HUES64 (cell line): Measurements from ENCODE around the gene IRF2BP2.

Experiments
- H3K27ac ChIP-seq: 2 replicates; pipeline ENCODE4 v1.7.0; 2013; ENCODE audit warnings: low read depth, low read length, inconsistent platforms
- H3K27me3 ChIP-seq: 2 replicates; pipeline ENCODE4 v1.6.1; 2013; ENCODE audit warnings: mild to moderate bottlenecking, low read length; ENCODE audit not compliant: insufficient read depth
- H3K36me3 ChIP-seq: 2 replicates; pipeline ENCODE4 v1.6.1; 2013; ENCODE audit warnings: mild to moderate bottlenecking, low read length; ENCODE audit not compliant: insufficient read depth
- H3K4me1 ChIP-seq: 2 replicates; pipeline ENCODE4 v1.6.1; 2013; ENCODE audit warnings: mild to moderate bottlenecking, low read length, moderate library complexity; ENCODE audit not compliant: insufficient read depth
- H3K4me3 ChIP-seq: 2 replicates; pipeline ENCODE4 v1.5.1; 2013; ENCODE audit warnings: mild to moderate bottlenecking, low read length, moderate library complexity
- H3K9ac ChIP-seq: 2 replicates; pipeline ENCODE4 v1.6.1; 2013; ENCODE audit warnings: mild to moderate bottlenecking, low read depth, low read length
- H3K9me3 ChIP-seq: 2 replicates; pipeline ENCODE4 v1.6.1; 2013; ENCODE audit warnings: low read depth, low read length; ENCODE audit not compliant: insufficient read depth
- WGBS: fragments of 150-250, 120-280 bp; methylation state at CpG from one replicate; pipeline ENCODE4 v1.1.7; 2013; ENCODE audit warnings: missing lambda C conversion rate; 5-methylcytosine and 5-hydroxymethylcytosine counted together

The IRF2BP2 gene

DNA sequence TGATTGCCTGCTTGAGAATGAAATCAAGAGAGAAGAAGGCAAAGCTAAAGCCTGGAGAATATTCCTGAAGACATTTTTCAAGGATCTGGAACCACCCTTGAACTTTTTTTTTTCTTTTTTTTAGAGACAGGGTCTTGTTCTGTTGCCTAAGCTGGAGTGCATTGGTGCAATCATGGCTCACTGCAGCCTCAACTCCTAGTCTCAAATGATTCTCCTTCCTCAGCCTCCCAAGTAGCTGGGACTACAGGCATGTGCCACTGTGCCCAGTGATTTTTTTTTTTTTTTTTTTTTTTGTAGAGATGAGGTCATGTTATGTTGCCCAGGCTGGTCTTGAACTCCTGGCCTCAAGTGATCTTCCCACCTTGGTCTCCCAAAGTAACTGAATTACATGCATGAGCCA lies 22.2 kb upstream of the IRF2BP2 start:
- Histone ChIP-seq H3K36me3 (no peaks in the 10 kb centered on the region), H3K9ac (no peak overlapping the region), H3K27me3 (no peaks in the 10 kb centered on the region), H3K4me3 (no peak overlapping the region), H3K9me3 (no peaks in the 10 kb centered on the region), H3K4me1 (peaks cover 12% of the 10 kb centered on the region; the same call in 1 of the 2 replicates), H3K27ac (no peak overlapping the region)

DNA sequence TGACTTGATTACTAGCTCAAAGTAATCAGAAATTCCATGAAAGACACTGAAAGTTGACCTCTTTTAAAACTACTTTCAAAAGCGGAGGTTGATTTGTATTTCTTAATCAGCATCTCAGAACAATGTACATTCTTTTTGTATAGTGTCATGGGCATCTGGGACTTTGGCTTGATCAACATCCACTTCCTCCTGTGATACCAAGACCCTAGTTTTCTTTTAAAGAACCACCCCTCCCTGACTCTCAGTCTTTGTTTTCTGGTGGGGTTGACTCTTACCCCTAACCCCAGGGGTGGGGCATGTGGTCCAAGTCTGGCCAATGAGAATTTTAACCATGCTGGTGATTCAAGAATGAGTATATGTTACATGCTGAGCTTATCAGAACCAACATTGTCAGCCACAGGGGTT lies 21.7 kb upstream of the IRF2BP2 start:
- H3K4me3 ChIP-seq = no peak overlapping the region
- H3K27me3 ChIP-seq = no peaks in the 10 kb centered on the region
- no peaks in the 10 kb centered on the region for H3K36me3 ChIP-seq
- H3K4me1 ChIP-seq = peaks cover 12% of the 10 kb centered on the region; the same call in 1 of the 2 replicates
- H3K9ac ChIP-seq = no peak overlapping the region
- H3K27ac ChIP-seq = no peak overlapping the region
- 100% methylated on average over 1 of the region's 1 CpG for WGBS
- H3K9me3 ChIP-seq = no peaks in the 10 kb centered on the region

DNA sequence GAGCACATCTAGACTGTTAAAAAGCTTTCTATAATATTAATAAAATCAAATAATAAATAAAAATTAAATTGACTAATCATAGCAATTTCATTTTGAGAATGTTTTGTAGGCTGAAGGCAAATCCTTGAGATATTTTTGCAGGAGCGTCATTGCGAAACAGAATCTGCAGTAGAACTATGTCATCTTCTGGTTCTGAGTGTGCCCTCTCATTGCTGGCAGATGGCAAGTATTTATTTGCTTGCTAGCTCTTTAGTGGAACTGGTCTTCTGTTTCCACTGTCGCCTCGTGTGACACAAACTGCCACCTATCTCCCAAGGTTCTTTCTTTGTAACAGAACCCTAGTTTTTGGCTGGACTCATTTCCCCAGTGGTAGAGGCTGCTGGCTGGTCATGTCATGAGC lies 19.0 kb upstream of the IRF2BP2 start:
- no peaks in the 10 kb centered on the region for H3K27me3 ChIP-seq
- no peaks in the 10 kb centered on the region for H3K9me3 ChIP-seq
- no peak overlapping the region for H3K4me3 ChIP-seq
- H3K9ac ChIP-seq = no peak overlapping the region
- H3K4me1 ChIP-seq = peaks cover 15% of the 10 kb centered on the region; the same call in 1 of the 2 replicates
- H3K36me3 ChIP-seq = no peaks in the 10 kb centered on the region
- no peak overlapping the region for H3K27ac ChIP-seq
- WGBS = 94% methylated on average over 4 of the region's 4 CpGs

DNA sequence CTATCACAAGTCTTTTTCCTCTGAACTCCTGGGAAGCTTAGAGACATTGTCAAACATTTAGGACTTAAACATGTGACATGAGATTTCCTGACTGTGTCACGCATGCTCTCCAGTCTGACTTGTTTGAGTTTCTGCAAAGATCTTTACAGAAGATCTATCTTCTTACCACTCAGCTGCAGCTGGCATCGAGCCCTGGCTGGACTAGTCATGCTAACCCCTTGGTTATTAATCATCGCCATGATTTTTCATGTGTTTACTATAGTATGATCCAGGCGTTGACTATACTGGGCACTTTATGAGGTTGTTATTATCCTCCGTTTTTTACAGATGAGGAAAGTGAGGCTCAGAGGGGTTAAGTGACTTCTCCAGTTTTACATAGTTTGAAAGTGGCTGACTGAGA lies 18.1 kb upstream of the IRF2BP2 start:
- H3K4me1 ChIP-seq = peaks cover 15% of the 10 kb centered on the region; the same call in 1 of the 2 replicates
- no peak overlapping the region for H3K4me3 ChIP-seq
- no peaks in the 10 kb centered on the region for H3K36me3 ChIP-seq
- H3K27me3 ChIP-seq = no peaks in the 10 kb centered on the region
- 98% methylated on average over 5 of the region's 5 CpGs for WGBS
- no peak overlapping the region for H3K27ac ChIP-seq
- no peaks in the 10 kb centered on the region for H3K9me3 ChIP-seq
- H3K9ac ChIP-seq = no peak overlapping the region

DNA sequence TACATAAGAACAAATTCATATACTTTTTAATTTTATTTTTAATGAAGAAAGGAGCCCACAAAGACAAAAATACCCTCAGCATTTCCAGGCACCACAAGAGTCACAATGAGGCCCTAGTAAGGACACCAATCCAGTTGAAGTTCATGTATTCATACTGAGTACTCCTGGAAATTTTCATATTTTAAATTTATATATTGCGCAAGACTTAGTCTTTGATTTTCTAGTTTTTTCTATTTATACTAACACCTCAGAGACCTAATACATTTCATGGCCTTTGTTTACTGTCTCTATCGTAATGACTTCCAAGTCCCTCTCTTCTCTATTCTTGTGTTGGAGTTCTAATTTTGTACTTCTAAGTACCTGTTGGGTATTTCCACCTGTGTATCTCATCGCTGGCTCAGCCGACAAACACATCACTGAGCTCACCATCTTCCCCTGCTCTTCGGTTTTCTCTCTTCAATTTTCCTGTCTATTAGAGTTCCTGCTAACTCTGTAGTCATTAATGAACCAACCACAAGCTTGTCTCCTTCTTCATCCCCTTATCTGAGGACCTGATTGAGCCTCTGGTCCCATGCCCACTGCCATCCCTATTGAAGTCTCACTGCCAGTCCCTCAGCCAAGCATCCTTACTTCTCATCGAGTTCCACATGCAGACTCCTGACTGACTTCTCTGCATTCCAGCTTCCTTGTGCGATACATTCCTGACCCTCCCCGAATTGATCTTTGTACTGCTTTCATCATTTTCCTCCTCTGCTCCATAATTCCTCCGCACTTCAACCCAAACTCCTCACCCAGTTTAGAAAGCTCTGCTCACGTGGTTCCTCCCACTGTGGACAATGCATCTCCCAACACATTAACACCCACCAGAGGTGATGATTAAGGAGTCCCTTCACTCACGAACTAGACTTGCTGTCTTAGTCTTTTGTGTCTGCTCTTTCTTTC lies 17.3 kb upstream of the IRF2BP2 start:
- WGBS = 81% methylated on average over 9 of the region's 11 CpGs
- no peak overlapping the region for H3K9ac ChIP-seq

DNA sequence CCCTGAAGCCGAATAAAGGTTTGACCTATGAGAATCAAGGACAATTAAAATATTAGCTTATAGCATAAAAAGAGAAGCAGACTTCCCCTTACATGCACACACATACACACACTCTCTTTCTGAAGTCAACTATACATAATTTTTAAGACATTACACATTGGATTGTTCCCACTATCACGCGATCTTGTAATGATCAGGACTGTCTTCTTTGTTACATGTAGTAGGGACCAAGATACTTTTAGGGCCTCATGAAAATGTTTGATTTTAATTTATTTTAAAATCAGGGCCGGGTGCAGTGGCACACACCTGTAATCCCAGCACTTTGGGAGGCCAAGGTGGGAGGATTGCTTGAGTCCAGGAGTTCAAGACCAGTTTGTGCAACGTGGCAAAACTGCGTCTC lies 16.4 kb upstream of the IRF2BP2 start:
- no peak overlapping the region for H3K27ac ChIP-seq

More for the DNA sequence above, 17.3 kb upstream of the IRF2BP2 start:
- peaks cover 13% of the 10 kb centered on the region; the same call in 1 of the 2 replicates for H3K4me1 ChIP-seq
- H3K27me3 ChIP-seq = no peaks in the 10 kb centered on the region
- no peak overlapping the region for H3K4me3 ChIP-seq
- no peak overlapping the region for H3K27ac ChIP-seq
- H3K36me3 ChIP-seq = no peaks in the 10 kb centered on the region
- H3K9me3 ChIP-seq = no peaks in the 10 kb centered on the region

DNA sequence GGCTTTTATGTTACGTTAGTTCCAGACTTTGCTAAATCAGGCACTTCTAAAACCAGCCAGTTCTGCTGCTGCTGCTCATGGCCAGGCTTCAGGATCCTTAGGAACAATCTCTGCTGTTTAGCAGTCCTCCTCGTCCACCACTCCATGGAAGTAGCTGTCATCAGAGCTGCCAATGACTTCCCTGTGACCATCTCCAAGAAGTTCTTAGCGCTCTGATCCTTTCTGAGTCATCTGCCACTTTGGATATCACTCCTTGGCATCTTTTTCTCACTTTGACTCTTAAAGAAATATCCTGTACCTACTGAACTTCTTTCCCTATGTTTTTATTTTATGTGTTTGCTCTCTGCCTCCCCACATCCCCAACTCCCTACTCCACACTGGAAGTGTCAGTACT lies 14.7 kb upstream of the IRF2BP2 start:
- Histone ChIP-seq H3K27me3 (no peaks in the 10 kb centered on the region), H3K27ac (no peak overlapping the region), H3K9ac (no peak overlapping the region), H3K4me1 (peaks cover 11% of the 10 kb centered on the region; the same call in 1 of the 2 replicates), H3K9me3 (no peaks in the 10 kb centered on the region), H3K4me3 (no peak overlapping the region), H3K36me3 (no peaks in the 10 kb centered on the region)
- 82% methylated on average over 3 of the region's 3 CpGs for WGBS

More for the DNA sequence above, 16.4 kb upstream of the IRF2BP2 start:
- Histone ChIP-seq H3K4me1 (0 out of 2 replicates have a peak, but pooled peaks cover 5% of the 10 kb centered on the region), H3K36me3 (no peaks in the 10 kb centered on the region), H3K27me3 (no peaks in the 10 kb centered on the region), H3K9me3 (no peaks in the 10 kb centered on the region), H3K4me3 (no peak overlapping the region), H3K9ac (no peak overlapping the region)
- WGBS = 96% methylated on average over 5 of the region's 6 CpGs

DNA sequence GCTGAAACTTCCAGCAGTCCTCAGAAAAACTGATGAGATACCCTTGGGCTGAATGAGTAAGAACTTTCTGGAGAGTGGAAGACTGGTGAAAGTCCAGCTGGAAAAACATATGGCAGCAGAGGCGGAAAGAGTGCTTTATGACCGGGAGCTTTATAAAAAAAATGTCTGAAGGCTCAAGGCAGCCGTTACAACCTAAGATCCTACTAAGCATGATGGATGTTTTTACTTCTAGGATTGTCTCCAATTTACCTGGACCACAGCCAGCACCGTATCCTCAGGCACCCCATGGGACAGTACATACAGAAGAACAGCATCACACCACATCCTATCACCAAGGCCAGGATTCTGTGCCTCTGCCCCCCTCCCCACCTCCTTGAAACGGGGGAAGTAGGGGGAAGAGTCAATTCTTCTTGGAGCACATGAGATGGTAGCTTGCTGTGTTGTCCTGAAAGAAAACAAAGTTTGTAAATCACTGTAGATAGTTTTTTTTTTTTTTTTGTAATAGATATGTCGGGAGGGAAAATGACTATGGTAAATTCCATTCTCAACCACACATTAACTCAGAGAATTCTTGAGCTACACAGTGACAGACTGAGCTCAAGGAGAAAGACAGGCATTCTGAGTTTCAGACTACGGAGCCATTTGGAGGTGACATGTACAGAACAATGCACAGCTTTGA lies 11.8 kb upstream of the IRF2BP2 start:
- Histone ChIP-seq H3K4me3 (no peak overlapping the region), H3K9ac (no peak overlapping the region), H3K27me3 (no peaks in the 10 kb centered on the region), H3K27ac (no peak overlapping the region), H3K9me3 (no peaks in the 10 kb centered on the region), H3K4me1 (peaks cover 40% of the 10 kb centered on the region), H3K36me3 (no peaks in the 10 kb centered on the region)
- 88% methylated on average over 7 of the region's 7 CpGs for WGBS

DNA sequence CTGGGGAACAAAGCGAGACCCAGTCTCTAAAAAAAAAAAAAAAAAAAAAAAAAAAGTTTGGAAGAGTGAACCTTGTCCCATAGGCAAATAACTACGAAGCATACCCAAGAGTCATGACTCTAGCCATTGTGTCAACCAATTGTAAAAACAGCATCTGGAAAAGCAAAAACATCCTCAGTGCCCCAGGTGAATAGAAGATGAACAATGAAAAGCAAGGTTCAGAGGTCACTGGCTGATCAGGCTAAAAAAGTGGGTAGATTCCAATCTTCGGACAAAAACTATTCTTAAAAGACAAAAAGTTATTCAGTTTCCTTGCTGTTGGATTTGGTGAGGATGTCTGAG lies 11.1 kb upstream of the IRF2BP2 start:
- Histone ChIP-seq H3K36me3 (no peaks in the 10 kb centered on the region), H3K4me3 (no peak overlapping the region), H3K27me3 (no peaks in the 10 kb centered on the region), H3K27ac (no peak overlapping the region), H3K9me3 (no peaks in the 10 kb centered on the region), H3K9ac (no peak overlapping the region), H3K4me1 (peaks cover 46% of the 10 kb centered on the region)
- WGBS = 75% methylated on average over 1 of the region's 3 CpGs

DNA sequence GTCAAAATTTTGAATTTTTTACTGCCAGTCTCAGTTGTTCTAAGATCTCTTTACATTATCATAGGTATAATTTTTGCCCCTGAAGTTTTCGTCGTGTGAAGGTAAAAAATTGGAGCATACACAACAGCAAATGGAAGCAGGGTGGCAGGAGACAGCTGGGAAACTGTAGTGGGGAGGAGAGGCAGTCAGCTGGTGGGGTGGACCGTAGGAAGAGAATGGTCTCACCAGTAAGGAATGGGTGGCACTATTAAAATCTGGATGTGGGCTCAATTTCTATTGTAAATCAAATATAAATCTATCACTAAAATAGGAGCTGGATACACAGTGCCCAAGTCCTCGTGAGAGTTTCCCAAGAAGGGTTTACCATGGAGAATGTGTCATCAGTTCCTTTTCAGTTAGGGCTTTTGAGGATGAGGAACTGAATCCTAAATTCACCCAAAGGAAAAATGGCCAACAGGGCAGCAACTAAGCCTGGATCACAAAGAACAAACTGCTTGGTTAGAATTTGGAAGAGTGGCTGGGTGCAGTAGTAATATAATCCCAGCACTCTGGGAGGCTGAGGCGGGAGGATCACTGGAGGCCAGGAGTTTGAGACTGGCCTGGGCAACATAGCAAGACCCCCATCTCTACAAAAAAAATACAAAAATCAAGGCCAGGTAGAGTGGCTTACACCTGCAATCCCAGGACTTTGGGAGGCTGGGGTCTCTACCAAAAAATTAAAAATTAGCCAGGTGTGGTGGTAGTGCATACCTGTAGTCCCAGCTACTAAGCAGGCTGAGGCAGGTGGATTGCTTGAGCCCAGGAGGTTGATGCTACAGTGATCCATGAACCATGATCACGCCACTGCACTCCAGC lies 10.5 kb upstream of the IRF2BP2 start:
- H3K27ac ChIP-seq = no peak overlapping the region
- H3K9me3 ChIP-seq = no peaks in the 10 kb centered on the region
- no peaks in the 10 kb centered on the region for H3K36me3 ChIP-seq
- H3K4me3 ChIP-seq = no peak overlapping the region
- 89% methylated on average over 6 of the region's 6 CpGs for WGBS
- peaks cover 46% of the 10 kb centered on the region for H3K4me1 ChIP-seq
- H3K27me3 ChIP-seq = no peaks in the 10 kb centered on the region
- H3K9ac ChIP-seq = no peak overlapping the region
